Stromal cell of bone marrow (primary cell): ENCODE data around the gene RNF227.

Experiments
- DNase-seq: peaks from one replicate; pipeline ENCODE4 v3.0.0-alpha.2; 2012; ENCODE audit warnings: low read depth

RNF227 gene

GRCh38 chr17:7889166-7889955 is 26.7 kb downstream of the RNF227 start:
- peak; percentile 90 for DNase-seq

- DNase-seq = no peak
These were observed 27.7 kb downstream of the RNF227 start, which contains the start of gene CHD3 for GRCh38 chr17:7888184-7888920. Gene CHD3, plus strand, starts transcription at chr17:7888789. Its CDS starts 212 bp downstream, at chr17:7889001.

- DNase-seq = peak; percentile 93
These were observed 28.5 kb downstream of the RNF227 start for GRCh38 chr17:7887482-7888183.

- DNase-seq = no peak
These were observed 29.0 kb downstream of the RNF227 start for GRCh38 chr17:7887038-7887481.

GRCh38 chr17:7886227-7887037 is 29.7 kb downstream of the RNF227 start:
- DNase-seq = no peak

- DNase-seq = no peak
These were observed 30.5 kb downstream of the RNF227 start for GRCh38 chr17:7885367-7886226.

- DNase-seq = no peak
These were observed 31.3 kb downstream of the RNF227 start for GRCh38 chr17:7884581-7885366.

GRCh38 chr17:7883781-7884386 is 32.2 kb downstream of the RNF227 start:
- no peak for DNase-seq

- DNase-seq = no peak
These were observed 33.5 kb downstream of the RNF227 start for GRCh38 chr17:7882629-7883028.

GRCh38 chr17:7882068-7882467 is 34.0 kb downstream of the RNF227 start:
- DNase-seq = no peak

GRCh38 chr17:7881276-7882054 is 34.6 kb downstream of the RNF227 start:
- no peak for DNase-seq

- DNase-seq = no peak
These were observed 35.8 kb downstream of the RNF227 start for GRCh38 chr17:7880076-7880868.

- DNase-seq = no peak
These were observed 37.9 kb downstream of the RNF227 start for GRCh38 chr17:7878234-7878633.

GRCh38 chr17:7875804-7876370 is 40.2 kb downstream of the RNF227 start:
- no peak for DNase-seq

GRCh38 chr17:7873051-7873450 is 43.0 kb downstream of the RNF227 start:
- no peak for DNase-seq

GRCh38 chr17:7867881-7868329 is 48.2 kb downstream of the RNF227 start:
- no peak for DNase-seq

GRCh38 chr17:7864995-7865650 is 51.0 kb downstream of the RNF227 start:
- no peak for DNase-seq
